ENCODE results near the gene GLIPR1.
"Not testable (repeated sequence)": the region's sequence is repeated elsewhere in the genome, so short reads cannot be mapped to it uniquely, and the experiment has no call there.

GLIPR1 gene

GRCh38 chr12:75480469-75480949 lies at the start of gene GLIPR1:
GLIPR1 (plus strand) TSS chr12:75480755; CDS start chr12:75480881, 126 bp downstream.
- DNase-seq = peak; percentile 56

GRCh38 chr12:75432924-75433323 lies 47.6 kb upstream of the GLIPR1 start:
- DNase-seq = no peak

DNA sequence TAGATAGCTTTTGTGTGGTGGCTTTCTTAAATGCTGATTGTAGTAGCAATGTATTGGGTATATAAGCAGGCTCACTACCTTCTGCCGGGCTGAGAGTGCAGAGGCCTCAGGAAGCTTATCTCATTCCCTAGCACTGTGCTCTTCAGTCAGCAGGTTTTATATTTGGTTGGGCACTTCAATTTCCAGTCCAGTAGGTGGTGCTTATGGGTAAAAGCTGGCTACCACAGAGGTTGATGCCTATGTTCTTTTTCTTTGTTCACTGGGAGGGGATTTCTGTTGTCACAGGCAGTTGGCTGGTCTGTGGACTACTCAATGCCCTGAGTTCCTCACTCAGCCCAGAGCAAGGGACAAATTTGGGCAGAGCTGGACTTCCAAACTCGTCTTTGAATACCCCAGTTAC lies 43.0 kb upstream of the GLIPR1 start:
- no peak for DNase-seq

DNA sequence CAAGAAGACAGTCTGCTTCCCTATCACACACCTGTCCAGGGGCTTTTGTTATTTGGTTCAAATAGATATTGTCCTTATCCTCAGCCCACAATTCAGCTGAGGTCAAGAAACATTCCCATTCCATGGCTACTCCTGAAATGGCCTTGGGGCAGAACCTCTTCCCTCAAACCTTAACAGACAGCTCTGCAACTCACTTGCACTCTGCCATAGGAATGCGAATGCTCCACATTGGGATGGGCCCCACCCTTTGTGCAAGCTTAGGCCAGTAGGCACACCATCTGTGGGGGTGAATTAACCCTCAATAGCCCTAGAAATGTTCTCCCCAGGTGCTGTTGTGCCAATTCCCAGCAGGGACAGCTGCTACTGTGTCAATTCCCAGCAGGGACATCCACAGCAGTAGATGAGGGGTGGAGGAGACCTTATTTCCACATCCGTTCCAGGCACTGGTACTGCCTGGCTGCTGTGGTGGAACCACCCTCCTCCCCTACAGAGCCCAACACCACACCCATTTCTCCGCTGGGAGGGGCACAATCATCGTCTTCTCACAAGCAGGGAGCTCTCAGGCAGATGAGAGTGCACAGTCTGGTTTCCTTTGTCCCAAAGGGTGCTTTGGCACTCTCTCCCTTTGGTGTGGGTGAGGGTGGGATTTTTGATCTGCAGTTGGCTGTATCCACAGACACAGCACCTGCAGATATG lies 42.3 kb upstream of the GLIPR1 start:
- no peak for DNase-seq

GRCh38 chr12:75439048-75439447 lies 41.5 kb upstream of the GLIPR1 start:
- DNase-seq = no peak

GRCh38 chr12:75439930-75440329 lies 40.6 kb upstream of the GLIPR1 start:
- DNase-seq = no peak

GRCh38 chr12:75441687-75442449 lies 38.7 kb upstream of the GLIPR1 start:
- not testable (repeated sequence) for DNase-seq

DNA sequence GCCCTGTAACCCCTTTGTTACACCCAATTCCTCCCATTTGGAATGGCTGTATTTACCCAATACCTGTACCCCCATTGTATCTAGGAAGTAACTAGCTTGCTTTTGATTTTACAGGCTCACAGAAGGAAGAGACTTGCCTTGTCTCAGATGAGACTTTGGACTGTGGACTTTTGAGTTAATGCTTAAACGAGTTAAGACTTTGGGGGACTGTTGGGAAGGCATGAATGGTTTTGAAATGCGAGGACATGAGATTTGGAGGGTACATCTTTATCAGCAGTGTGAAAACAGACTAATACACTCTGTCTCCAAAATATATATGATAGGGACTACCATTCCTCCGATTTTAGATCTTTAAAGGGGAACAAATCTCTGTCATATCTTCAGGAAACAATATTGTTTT lies 38.1 kb upstream of the GLIPR1 start:
- DNase-seq = not testable (repeated sequence)

- no peak for DNase-seq
These were observed 36.8 kb upstream of the GLIPR1 start for GRCh38 chr12:75443709-75444108.

DNA sequence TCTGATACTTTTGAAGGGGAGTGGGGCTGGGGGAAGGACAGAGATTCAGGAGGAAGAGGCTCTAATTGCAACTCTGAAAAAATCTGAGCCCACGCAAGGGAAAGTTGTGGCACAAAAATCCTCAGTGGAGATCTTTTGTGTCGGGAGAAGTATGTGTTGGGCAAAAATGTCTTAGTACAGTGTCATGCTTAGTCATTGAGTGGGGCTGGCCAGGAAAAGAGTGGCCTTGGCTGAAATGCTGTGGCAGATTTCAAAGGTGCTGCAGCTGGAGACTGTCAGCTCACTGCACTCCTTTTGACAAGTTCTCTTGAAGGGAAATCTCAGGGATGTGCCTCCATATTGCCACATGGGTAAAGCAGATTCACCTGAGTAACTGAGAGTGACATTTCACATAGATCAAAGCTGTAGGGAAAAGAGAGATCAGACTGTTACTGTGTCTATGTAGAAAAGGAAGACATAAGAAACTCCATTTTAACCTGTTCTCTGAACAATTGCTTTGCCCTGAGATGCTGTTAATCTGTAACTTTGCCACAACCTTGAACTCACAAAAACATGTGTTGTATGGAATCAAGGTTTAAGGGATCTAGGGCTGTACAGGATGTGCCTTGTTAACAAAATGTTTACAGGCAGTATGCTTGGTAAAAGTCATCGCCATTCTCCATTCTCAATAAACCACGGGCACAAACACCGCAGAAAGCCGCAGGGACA lies 36.0 kb upstream of the GLIPR1 start:
- no peak for DNase-seq

DNA sequence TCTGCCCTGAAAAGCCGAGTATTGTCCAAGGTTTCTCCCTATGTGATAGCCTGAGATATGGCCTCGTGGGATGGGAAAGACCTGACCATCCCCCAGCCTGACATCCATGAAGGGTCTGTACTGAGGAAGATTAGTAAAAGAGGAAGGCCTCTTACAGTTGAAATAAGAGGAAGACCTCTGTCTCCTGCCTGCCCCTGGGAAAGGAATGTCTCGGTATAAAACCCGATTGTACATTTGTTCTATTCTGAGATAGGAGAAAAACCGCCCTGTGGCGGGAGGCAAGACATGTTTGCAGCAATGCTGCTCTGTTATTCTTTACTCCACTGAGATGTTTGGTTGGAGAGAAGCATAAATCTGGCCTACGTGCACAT lies 35.4 kb upstream of the GLIPR1 start:
- DNase-seq = not testable (repeated sequence)

GRCh38 chr12:75446857-75447256 lies 33.7 kb upstream of the GLIPR1 start:
- no peak for DNase-seq

GRCh38 chr12:75447691-75448393 lies 32.7 kb upstream of the GLIPR1 start:
- DNase-seq = no peak

- no peak for DNase-seq
These were observed 27.8 kb upstream of the GLIPR1 start for GRCh38 chr12:75452675-75453330.

DNA sequence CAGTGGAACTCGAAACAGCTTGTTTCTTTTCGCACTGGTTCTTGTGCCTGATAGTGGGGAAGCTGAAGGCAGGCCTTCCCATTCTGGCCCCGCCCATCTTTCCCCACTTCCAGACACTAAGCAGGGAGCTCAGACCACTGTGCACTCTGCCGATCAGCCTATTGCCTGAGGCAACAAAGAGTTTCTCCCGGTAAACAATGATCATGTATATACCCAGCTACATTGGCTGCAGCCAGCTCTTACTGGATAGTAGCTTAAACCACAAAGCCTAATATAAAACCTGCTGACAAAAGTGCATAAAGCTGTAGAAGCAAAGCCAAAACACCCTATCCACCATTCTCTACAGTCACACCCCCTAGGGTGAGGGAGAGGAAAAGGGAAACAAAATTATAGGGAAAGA lies 24.7 kb upstream of the GLIPR1 start:
- peak; percentile 38 for DNase-seq

GRCh38 chr12:75457191-75457590 lies 23.4 kb upstream of the GLIPR1 start:
- DNase-seq = no peak

- not testable (repeated sequence) for DNase-seq
These were observed 22.7 kb upstream of the GLIPR1 start for GRCh38 chr12:75457866-75458265.

DNA sequence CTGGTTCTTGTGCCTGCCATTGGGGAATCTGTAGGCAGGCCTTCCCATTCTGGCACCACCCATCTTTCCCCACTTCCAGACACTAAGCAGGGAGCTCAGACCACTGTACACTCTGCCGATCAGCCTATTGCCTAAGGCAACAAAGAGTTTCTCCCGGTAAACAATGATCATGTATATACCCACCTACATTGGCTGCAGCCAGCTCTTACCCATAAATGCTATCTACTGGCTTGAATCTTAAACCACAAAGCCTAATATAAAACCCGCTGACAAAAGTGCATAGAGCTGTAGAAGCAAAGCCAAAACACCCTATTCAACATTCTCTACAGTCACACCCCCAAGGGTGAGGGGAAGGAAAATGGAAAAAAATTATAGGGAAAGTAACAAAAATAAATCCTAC lies 20.8 kb upstream of the GLIPR1 start:
- DNase-seq = no peak

GRCh38 chr12:75460204-75460603 lies 20.4 kb upstream of the GLIPR1 start:
- no peak for DNase-seq

DNA sequence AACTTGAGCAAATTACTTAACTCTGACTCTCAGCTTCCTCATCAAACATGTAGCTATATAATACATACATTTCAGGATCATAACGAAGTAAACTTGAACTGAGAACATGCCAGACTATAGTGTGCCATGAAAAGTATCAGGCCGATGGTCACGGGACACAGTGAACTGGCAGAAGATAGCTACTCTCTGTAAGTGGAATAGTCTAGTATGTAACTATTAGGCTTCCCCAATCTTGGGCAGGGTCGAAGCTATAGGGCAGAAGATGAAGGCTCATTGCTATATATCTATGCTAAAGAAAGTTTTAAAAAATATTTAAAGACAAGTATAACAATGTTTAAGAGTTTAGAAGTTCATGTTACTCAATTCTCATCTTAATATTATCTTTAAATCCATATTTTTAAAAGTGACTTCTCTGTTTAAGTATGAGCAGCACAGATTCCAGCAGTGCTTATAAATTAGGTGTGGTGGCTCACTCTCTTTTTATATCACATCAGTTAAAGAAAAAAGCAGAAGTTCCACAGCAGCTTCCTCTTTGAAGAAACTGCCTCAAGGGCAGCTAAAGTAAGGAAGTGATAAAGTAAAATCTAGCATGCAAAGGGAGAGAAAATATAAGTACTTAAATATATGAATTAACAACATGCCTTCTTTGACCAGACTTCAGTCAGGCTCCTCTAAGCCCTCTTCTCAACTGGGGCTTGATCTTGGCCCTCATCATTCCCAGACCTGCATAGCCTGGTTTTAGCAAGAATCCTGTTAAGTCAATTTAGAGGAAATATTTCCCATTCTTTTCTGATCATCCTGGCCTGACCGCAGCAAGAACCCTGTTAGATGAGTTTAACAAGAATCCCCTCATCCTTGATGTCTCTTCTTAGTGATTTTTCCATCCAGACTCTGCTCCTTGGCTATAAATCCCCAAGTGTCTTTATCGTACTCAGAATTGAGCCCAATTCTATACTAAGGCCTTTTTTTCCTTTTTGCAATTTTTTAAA lies 8.4 kb upstream of the GLIPR1 start:
- no peak for DNase-seq

GRCh38 chr12:75474116-75474515 lies 6.4 kb upstream of the GLIPR1 start:
- DNase-seq = no peak
